CD4-positive, alpha-beta memory T cell (primary cell): ENCODE results near the gene ATP6V1B1. TPM values are rescaled to one million over a fixed set of nuclear protein-coding genes. Genes with fewer than 3 reads are reported as not detected.

Source experiments
- CTCF ChIA-PET: fragments of 350-600 bp; sonication (Branson Sonifier 250); formaldehyde crosslinking; loops from one replicate; lab custom pipeline; 2021; ENCODE audit warnings: inconsistent platforms; ENCODE audit not compliant: partially characterized antibody; lab: Charles Lee
- POLR2A ChIA-PET: fragments of 350-600 bp; sonication (Branson Sonifier 250); formaldehyde crosslinking; loops from one replicate; lab custom pipeline; 2021; ENCODE audit not compliant: partially characterized antibody; lab: Charles Lee
- DNase-seq, 5 donors: peaks; one replicate each; pipeline versions ENCODE4 v3.0.0 to v3.0.0-alpha.2; 2020 to 2022; ENCODE audit warnings: mixed read lengths in 1 of 5
- H3K27ac ChIP-seq: one replicate; pipeline ENCODE4 v1.7.0; 2013; ENCODE audit warnings: low read depth, low read length
- H3K27me3 ChIP-seq: 2 replicates; pipeline ENCODE4 v1.7.0; 2013; ENCODE audit warnings: mild to moderate bottlenecking, low read length, moderate library complexity; ENCODE audit not compliant: insufficient read depth
- H3K36me3 ChIP-seq: 2 replicates; pipeline ENCODE4 v1.7.0; 2013; ENCODE audit warnings: mild to moderate bottlenecking, low read length, moderate library complexity; ENCODE audit not compliant: insufficient read depth
- H3K4me1 ChIP-seq: 2 replicates; pipeline ENCODE4 v1.7.0; 2013; ENCODE audit warnings: mild to moderate bottlenecking, low read length, moderate library complexity; ENCODE audit not compliant: insufficient read depth
- H3K4me3 ChIP-seq, 2 donors: one replicate each; pipeline ENCODE4 v1.7.0; 2013; ENCODE audit warnings: low read length in 2 of 2, mild to moderate bottlenecking in 1 of 2
- H3K9me3 ChIP-seq, 2 donors: one replicate each; pipeline ENCODE4 v1.7.0; 2013; ENCODE audit warnings: low read length in 2 of 2, control low read depth in 1 of 2; ENCODE audit not compliant: control insufficient read depth in 1 of 2
- H3K27ac Mint-ChIP-seq, 7 donors: one replicate each; pipeline ENCODE4 v1.8.0; 2020 to 2021; ENCODE audit warnings: mixed read lengths in 7 of 7, mild to moderate bottlenecking in 6 of 7, inconsistent platforms in 3 of 7, moderate library complexity in 3 of 7
- H3K27me3 Mint-ChIP-seq, 2 donors: one replicate each; pipeline ENCODE4 v1.8.0; 2020 to 2021; ENCODE audit warnings: mixed read lengths in 2 of 2
- H3K36me3 Mint-ChIP-seq, 2 donors: one replicate each; pipeline ENCODE4 v1.8.0; 2020 to 2021; ENCODE audit warnings: mixed read lengths in 2 of 2, inconsistent platforms in 1 of 2, mild to moderate bottlenecking in 1 of 2
- H3K4me1 Mint-ChIP-seq, 4 donors: one replicate each; pipeline ENCODE4 v1.8.0; 2020 to 2021; ENCODE audit warnings: mixed read lengths in 4 of 4, mild to moderate bottlenecking in 1 of 4
- H3K4me3 Mint-ChIP-seq, 8 donors: one replicate each; pipeline ENCODE4 v1.8.0; 2020 to 2021; ENCODE audit warnings: mixed read lengths in 8 of 8, mild to moderate bottlenecking in 7 of 8, moderate library complexity in 6 of 8, inconsistent platforms in 3 of 8
- H3K9me3 Mint-ChIP-seq, 8 donors: one replicate each; pipeline ENCODE4 v1.8.0; 2020 to 2021; ENCODE audit warnings: mixed read lengths in 8 of 8, mild to moderate bottlenecking in 5 of 8, inconsistent platforms in 3 of 8, moderate library complexity in 1 of 8
- intact Hi-C: fragments of 100-400 bp; cut with micrococcal nuclease; formaldehyde crosslinking; loops from one replicate; pipeline ENCODE4 v1.15.1; 2023
- polyA plus RNA-seq, 2 donors: library from polyadenylated mRNA; unstranded; fragments of 300-500 nt; fragmentation: Illumina TruSeq; gene quantifications; one replicate each; pipeline ENCODE4 v1.2.3, GENCODE V29; 2021
- total RNA-seq, 2 experiments: library from RNA; stranded (reverse); gene quantifications; one replicate each; pipeline ENCODE4 v1.2.3, GENCODE V29; 2021

Gene ATP6V1B1
- total and polyA plus RNA-seq, 4 experiments from 2014 or later, result not detected

DNA sequence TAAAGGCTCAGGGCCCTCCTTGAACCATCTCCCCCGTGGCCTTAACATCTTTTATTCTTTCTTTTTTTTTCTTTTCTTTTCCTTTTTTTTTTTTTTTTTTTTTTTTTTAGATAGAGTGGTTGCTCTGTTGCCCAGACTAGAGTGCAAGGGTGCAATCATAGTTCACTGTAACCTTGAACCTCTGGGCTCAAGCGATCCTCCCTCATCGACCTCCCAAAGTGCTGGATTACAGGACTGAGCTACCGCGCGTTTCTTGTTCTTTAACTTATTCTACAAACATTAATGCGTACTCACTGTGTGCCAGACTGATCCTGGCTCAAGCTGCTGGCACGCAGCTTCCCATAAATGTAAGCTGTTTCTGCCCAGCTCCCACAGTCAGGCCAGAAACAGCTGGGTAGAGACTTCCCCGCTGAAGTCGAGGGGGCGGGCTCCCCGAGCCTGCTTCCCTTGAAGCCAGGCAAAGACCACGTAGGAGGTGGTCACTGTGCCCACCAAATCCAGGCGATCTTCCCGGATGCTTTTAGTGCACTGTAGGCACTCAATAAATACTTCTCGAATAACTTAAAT is 29.2 kb upstream of the ATP6V1B1 start:
- no peak overlapping the region for H3K27ac ChIP-seq
- peak overlapping the region in 1 of 8 donors; percentile 8 for H3K4me3 Mint-ChIP-seq
- no peaks in the 10 kb centered on the region for H3K36me3 Mint-ChIP-seq
- H3K4me1 Mint-ChIP-seq, result peaks cover 1 to 28% (median 14%) of the 10 kb centered on the region in 4 donors
- H3K4me1 ChIP-seq, result peaks cover 11% of the 10 kb centered on the region
- no peaks in the 10 kb centered on the region for H3K36me3 ChIP-seq
- peaks cover 40% of the 10 kb centered on the region for H3K27me3 ChIP-seq
- intact Hi-C loops, result no loop called here
- H3K4me3 ChIP-seq, result no peak overlapping the region
- no peaks in the 10 kb centered on the region for H3K9me3 Mint-ChIP-seq
- CTCF ChIA-PET, result interaction anchor here (0.7 kb wide), 1 partner anchor 16 kb away, joined by 3 read pairs; no protein-coding TSS in a partner anchor
- H3K9me3 ChIP-seq, result no peaks in the 10 kb centered on the region
- H3K27ac Mint-ChIP-seq, result no peak overlapping the region
- POLR2A ChIA-PET, result no interaction called here
- DNase-seq, result no peak
- peaks cover 43 to 59% of the 10 kb centered on the region in 2 donors for H3K27me3 Mint-ChIP-seq

DNA sequence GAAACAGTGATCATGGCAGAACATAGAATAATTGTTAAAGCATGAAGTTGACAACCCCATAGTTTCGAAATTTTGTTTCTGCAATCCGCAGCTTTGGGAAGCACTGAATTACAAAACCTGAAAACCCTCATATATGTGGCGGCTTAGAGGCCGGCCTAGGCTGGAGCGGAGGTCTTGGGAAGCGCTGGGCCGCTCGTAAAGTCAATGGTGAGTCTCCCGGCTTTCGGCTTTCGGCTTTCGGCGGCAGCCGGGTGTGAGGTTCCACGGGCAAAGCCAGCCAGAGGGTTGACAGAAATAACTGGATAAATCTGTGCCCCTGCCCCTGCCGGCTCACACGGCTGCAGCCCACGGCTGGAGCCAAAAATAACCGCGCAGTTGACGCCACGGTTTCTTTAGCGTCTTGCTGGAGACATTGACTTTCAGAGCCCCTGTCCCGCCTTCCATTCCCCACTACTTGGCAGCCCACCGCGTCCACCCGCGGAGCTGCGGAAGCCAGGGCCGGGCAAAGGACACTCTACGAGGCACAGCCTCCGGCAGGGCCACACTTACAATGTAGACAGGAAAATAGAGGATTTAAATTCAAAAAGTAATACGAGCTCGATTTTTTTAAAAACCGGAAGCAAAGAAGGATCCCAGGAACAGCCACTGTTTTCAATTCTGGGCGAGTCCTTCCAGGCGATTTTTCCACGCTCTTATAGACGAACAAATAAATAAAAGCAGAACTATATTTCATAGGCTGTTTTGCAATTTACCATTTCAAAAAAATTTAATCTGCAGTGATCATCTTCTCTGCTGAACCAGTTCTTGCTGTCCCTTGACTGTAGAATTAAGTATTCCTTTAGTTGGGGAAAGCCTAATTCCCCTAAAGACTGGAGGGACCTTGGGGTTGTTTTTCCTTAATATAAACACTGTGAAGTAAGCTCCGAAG is 28.3 kb upstream of the ATP6V1B1 start:
- H3K4me3 ChIP-seq, result no peak overlapping the region
- no peaks in the 10 kb centered on the region for H3K9me3 Mint-ChIP-seq
- peaks cover 11% of the 10 kb centered on the region for H3K4me1 ChIP-seq
- H3K4me1 Mint-ChIP-seq, result peaks cover 1 to 22% (median 11%) of the 10 kb centered on the region in 4 donors
- no peak overlapping the region for H3K27ac ChIP-seq
- no peaks in the 10 kb centered on the region for H3K9me3 ChIP-seq
- POLR2A ChIA-PET, result no interaction called here
- no peak overlapping the region for H3K27ac Mint-ChIP-seq
- DNase-seq, result no peak
- CTCF ChIA-PET, result interaction anchor here (1.0 to 1.5 kb wide), 2 partner anchors 9 to 40 kb away, joined by 3 read pairs; no protein-coding TSS in a partner anchor
- H3K36me3 ChIP-seq, result no peaks in the 10 kb centered on the region
- H3K4me3 Mint-ChIP-seq, result peak overlapping the region in 7 of 8 donors; percentile 42 to 81 (median 75)
- intact Hi-C loops, result no loop called here
- H3K27me3 ChIP-seq, result peaks cover 31% of the 10 kb centered on the region
- peaks cover 41 to 54% of the 10 kb centered on the region in 2 donors for H3K27me3 Mint-ChIP-seq
- H3K36me3 Mint-ChIP-seq, result no peaks in the 10 kb centered on the region

DNA sequence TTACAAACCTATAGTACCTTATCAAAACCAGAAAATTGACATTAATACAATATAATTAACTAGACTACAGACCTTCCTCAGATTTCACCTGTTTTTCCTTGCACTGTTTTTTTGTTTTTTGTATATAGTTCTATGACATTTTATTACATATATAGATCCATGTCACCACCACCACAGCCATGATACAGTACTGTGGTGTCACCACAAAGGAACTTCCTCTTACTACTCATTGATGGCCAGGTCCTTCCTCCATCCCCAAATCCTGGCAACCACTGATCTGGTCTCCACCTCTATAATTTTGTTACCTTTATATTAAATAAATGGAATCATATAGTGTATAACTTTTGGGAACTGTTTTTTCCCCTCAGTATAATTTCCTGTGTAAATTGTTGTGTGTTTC is 19.4 kb upstream of the ATP6V1B1 start:
- Mint-ChIP-seq H3K4me3 (no peak overlapping the region), H3K9me3 (peaks cover 0 to 4% (median 0%) of the 10 kb centered on the region in 8 donors), H3K4me1 (no peaks in the 10 kb centered on the region), H3K27ac (no peak overlapping the region), H3K27me3 (peaks cover 21 to 27% of the 10 kb centered on the region in 2 donors), H3K36me3 (no peaks in the 10 kb centered on the region)
- Histone ChIP-seq H3K4me1 (no peaks in the 10 kb centered on the region), H3K27ac (no peak overlapping the region), H3K9me3 (no peaks in the 10 kb centered on the region), H3K4me3 (no peak overlapping the region), H3K36me3 (no peaks in the 10 kb centered on the region), H3K27me3 (peaks cover 4% of the 10 kb centered on the region)
- DNase-seq, result no peak
- ChIA-PET POLR2A (no interaction called here), CTCF (interaction anchor here (1.0 to 2.5 kb wide), 2 partner anchors 8 to 45 kb away, joined by 3 to 13 read pairs; no protein-coding TSS in a partner anchor)
- intact Hi-C loops, result no loop called here

DNA sequence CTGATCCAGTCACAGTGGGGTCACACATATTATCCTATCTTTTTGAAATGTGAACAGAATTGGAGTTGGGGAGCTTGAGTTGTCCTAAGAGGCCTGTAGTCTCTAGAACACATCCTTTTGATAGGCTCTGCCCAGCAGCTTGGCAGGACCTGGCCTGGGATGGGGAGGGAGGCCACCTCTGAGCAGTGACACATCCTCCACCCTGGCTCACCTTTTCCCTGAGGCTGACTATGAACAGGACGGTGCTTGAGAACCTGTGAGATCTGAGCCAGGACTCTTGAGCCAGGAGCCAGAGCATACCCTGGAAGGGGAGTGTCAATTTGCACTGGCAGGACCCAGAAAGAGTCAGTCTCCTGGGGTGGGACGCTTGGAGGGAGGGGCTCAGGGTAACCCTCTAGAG is 17.7 kb upstream of the ATP6V1B1 start:
- no peak for DNase-seq
- CTCF ChIA-PET, result interaction anchor here (1.0 to 2.5 kb wide), 3 partner anchors 47 to 612 kb away, joined by 4 to 13 read pairs (median 5); no protein-coding TSS in a partner anchor
- peaks cover 15 to 24% of the 10 kb centered on the region in 2 donors for H3K27me3 Mint-ChIP-seq
- no peaks in the 10 kb centered on the region for H3K27me3 ChIP-seq
- no peaks in the 10 kb centered on the region for H3K36me3 Mint-ChIP-seq
- no peak overlapping the region for H3K4me3 Mint-ChIP-seq
- no peak overlapping the region for H3K27ac ChIP-seq
- peaks cover 0 to 4% (median 0%) of the 10 kb centered on the region in 8 donors for H3K9me3 Mint-ChIP-seq
- H3K9me3 ChIP-seq, result no peaks in the 10 kb centered on the region
- POLR2A ChIA-PET, result no interaction called here
- no peaks in the 10 kb centered on the region for H3K36me3 ChIP-seq
- no peak overlapping the region for H3K27ac Mint-ChIP-seq
- intact Hi-C loops, result no loop called here
- H3K4me1 Mint-ChIP-seq, result no peaks in the 10 kb centered on the region
- H3K4me3 ChIP-seq, result no peak overlapping the region
- no peaks in the 10 kb centered on the region for H3K4me1 ChIP-seq

DNA sequence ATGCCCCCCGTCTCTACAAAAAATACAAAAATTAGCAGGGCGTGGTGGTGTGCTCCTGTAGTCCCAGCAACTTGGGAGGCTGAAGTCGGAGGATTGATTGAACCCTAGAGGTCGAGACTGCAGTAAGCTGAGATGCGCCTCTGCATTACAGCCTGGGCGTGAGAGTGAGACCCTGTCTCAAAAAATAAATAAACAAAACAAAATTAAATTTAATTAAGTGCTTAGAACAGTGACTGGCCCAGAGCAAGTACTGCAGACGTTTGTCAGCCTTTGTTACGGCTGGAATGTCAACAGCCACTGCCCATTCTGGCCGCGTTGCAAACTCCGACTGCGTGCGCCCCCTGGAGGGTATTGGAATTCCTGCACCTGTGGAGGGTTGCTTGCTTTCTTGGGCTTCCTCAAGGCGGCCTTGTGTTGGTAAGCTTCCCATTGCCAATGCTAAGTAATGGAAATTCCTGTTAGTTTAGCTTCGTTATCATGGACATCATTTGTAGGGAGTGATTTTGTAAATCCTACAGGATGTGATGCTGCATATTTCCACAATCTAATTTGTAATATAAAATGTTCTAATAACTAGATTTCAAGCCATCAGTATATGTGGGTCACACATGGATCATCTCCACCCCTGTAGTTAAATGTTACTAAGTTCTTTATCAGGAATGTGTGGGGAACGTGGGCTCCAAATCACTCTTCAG is 15.9 kb upstream of the ATP6V1B1 start:
- no peak overlapping the region for H3K27ac ChIP-seq
- DNase-seq, result peak in 4 of 5 donors; percentile 40 to 54 (median 52)
- POLR2A ChIA-PET, result no interaction called here
- no peaks in the 10 kb centered on the region for H3K4me1 ChIP-seq
- H3K27me3 ChIP-seq, result no peaks in the 10 kb centered on the region
- Mint-ChIP-seq H3K36me3 (no peaks in the 10 kb centered on the region), H3K9me3 (peaks cover 0 to 4% (median 0%) of the 10 kb centered on the region in 8 donors), H3K27me3 (peaks cover 15 to 22% of the 10 kb centered on the region in 2 donors), H3K4me3 (no peak overlapping the region), H3K27ac (no peak overlapping the region), H3K4me1 (no peaks in the 10 kb centered on the region)
- H3K36me3 ChIP-seq, result no peaks in the 10 kb centered on the region
- no peak overlapping the region for H3K4me3 ChIP-seq
- H3K9me3 ChIP-seq, result no peaks in the 10 kb centered on the region
- CTCF ChIA-PET, result interaction anchor here (0.7 to 3.3 kb wide), 9 partner anchors 8 to 615 kb away, joined by 3 to 42 read pairs (median 5); no protein-coding TSS in a partner anchor
- intact Hi-C loops, result loop anchor here (1.0 kb wide), 1 partner anchor 49 kb away; no protein-coding TSS in a partner anchor

DNA sequence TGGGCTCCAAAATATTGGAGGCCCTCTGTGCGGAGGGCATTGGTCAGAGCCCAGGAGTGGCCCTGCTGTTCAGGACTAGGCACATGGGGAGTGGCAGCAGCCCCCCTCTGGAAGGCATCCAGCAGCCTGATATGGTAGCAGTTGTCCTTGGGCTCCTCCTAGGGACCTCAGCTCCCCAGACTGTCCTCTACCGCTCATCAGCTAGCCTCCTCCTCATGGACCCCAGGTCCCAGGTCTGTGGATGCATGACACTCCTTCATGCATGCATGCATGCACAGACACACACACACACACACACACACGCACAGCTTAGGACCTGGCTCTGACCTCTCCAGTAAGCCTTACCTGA is 15.4 kb upstream of the ATP6V1B1 start:
- intact Hi-C loops, result loop anchor here (1.0 kb wide), 1 partner anchor 49 kb away; no protein-coding TSS in a partner anchor
- CTCF ChIA-PET, result interaction anchor here (0.7 to 3.3 kb wide), 11 partner anchors 9 to 616 kb away, joined by 3 to 42 read pairs (median 5); no protein-coding TSS in a partner anchor
- POLR2A ChIA-PET, result no interaction called here
- Histone ChIP-seq H3K27ac (no peak overlapping the region), H3K36me3 (no peaks in the 10 kb centered on the region), H3K27me3 (no peaks in the 10 kb centered on the region), H3K4me1 (no peaks in the 10 kb centered on the region), H3K4me3 (no peak overlapping the region), H3K9me3 (no peaks in the 10 kb centered on the region)
- H3K27ac Mint-ChIP-seq, result no peak overlapping the region
- H3K4me3 Mint-ChIP-seq, result no peak overlapping the region
- no peaks in the 10 kb centered on the region for H3K36me3 Mint-ChIP-seq
- peaks cover 0 to 4% (median 0%) of the 10 kb centered on the region in 8 donors for H3K9me3 Mint-ChIP-seq
- DNase-seq, result no peak
- peaks cover 14 to 22% of the 10 kb centered on the region in 2 donors for H3K27me3 Mint-ChIP-seq
- no peaks in the 10 kb centered on the region for H3K4me1 Mint-ChIP-seq
